Retina (tissue), 1 donor: ENCODE data around the gene IL1RN.

ENCODE experiments used
- DNase-seq: peaks from one replicate; pipeline ENCODE4 v3.0.0-alpha.2; 2016

Gene IL1RN

DNA sequence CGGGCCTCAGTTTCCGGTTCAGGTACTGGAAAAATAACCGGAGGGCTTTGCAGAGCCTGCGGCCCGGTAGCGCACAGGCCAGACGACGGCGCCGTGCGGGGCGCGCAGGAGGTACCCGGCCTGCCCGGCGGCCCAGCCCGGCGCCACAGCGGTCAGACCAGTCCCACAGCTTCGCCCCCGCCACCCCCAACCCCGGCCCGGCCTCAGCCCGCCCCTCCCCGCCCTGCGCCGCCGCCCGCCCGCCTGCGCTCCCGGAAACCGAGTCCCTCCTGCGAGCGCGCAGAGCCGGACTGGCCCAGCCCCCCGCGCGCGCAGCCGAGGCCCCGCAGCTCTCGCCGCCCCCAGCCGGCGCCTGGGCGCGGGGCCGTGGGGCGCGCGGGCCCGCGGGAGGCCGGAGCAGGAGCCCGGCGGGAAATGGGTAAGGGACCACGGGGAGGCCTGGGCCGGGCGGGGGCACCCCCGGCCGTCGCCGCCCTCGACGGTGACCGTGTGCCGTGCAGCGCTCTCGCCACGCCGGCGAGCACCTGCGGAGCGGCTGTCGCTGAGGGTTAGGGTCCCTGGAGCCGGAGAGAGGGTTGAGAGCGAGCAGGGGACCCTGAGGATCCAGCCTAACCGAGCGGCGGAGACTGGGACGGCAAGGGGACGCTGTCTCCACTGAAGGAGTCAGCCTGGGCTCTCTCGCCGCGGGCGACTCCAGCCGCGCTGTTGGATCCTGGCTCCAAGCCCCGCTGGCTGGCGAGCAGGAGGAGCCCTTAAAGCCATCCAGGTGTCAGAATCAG lies 29.9 kb downstream of the IL1RN start:
- DNase-seq, result peak; percentile 77

- no peak for DNase-seq
Observed at GRCh38 chr2:113157897-113158753, 30.7 kb downstream of the IL1RN start.

DNA sequence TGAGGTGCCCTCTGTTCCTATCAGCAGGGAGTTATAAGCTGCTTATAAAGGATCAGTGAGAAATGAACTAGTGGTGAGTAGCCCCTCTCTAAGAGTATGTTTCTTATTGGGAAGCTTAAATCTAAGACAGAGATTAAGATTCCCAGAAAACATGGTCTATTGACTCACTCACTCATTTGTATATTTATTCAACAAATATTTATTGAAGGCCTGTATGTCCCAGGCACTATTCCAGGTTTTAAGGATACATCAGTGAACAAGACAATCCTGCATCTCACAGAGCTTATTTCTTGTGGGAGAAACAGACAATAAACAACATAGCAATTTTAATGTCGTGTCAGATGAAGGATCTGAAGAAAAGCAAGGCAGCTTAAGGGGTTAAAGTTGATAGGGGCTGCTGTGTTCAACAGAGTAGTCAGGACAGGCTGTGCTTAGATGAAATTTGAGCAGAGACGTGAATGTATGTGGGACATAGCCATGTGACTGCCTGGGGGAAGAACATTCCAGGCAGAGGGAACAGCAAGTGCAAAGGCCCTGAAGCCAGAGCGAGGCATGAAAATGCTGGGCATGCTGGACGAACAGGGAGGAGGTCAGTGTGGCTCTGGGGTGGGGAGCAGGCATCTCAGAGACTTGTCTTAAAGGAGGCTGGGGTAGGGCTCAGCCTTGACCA lies 31.6 kb downstream of the IL1RN start:
- DNase-seq, result no peak

DNA sequence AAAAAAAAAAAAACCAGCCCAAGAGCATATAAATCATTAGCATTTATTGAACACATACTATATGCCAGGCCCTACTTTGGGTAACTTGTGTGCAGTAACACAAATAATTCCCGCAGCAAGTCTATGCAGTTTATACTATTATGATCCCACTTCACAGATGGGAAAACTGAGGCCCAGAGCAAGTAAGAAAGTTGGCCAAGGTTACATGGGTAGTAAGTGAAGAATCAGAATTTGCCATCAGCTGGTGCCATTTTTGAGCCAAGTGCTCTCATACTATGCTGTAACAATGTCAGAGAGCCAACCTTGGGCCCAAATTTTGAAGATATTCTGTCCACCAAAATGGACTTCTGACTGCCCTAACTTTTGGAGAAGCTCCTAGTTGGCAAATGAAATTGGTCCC lies 32.9 kb downstream of the IL1RN start:
- DNase-seq, result no peak

DNA sequence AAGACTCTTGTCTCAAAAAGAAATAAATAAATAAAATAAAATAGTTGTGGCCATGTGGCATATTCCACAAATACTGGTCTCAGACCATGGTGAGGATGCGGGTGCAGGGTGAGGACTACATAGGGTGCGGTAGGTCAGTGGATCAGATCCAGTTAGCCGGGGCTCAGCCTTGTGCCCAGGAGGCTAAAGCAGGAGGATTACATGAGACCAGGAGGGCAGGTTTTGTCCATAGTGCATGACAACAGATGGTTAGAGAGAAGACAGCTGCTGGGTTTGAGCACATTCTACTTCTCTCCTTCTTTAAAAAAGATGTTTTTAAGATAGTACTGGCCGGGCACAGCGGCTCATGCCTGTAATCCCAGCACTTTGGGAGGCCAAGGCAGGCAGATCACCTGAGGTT lies 33.6 kb downstream of the IL1RN start:
- DNase-seq, result no peak

- no peak for DNase-seq
Observed at GRCh38 chr2:113162173-113162572, 34.8 kb downstream of the IL1RN start.

DNA sequence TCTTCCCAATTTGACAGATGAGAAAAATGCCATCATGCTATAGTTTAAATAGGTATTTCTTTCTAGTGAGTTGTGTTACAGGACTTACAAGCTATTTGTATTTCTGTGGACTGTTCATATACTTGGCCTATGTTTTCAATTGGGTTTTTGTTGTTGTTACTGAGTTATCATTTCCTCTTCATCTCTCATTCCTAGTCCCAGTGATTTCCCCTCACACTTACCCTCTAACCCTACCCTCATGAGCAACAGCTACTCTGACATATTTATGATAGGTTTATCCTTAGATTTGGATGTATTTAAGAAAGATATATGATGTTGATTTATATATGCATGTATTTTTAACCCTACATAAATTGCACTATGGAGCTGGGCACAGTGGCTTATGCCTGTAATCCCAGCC lies 35.5 kb downstream of the IL1RN start:
- DNase-seq, result no peak

DNA sequence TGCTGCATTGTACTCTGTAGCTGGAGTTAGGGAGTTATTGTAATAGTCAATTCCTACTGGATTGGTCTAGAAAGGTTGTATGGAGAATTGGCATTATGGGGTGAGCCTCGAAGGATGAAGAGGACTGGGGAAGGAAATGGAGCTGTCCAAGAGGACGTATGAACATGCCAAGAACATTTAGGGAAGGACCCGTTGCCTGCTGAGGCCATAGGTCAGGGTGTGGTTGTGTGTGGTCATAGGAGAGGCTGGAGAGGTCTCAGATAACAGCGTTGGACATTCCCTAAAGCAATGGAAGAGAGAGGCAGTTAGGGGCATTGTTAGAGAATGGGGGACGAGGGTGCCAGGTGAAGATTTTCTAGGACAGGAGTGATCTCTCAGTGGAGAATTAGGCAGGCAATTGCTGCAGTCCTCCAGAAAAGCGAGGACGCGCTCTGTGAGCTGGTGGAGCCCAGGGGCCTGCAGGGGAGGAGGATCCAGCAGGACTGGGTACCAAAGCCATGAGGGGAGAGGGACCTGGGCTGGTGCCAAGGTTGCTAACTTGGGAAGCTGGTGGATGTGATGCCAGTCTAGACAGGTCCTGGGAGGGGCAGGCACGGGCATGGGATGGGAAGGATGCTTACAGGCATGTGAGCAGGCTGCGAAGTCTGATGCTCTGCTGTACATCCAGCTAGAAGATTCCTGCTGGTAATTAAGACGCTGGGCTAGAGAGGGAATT lies 37.0 kb downstream of the IL1RN start:
- no peak for DNase-seq

DNA sequence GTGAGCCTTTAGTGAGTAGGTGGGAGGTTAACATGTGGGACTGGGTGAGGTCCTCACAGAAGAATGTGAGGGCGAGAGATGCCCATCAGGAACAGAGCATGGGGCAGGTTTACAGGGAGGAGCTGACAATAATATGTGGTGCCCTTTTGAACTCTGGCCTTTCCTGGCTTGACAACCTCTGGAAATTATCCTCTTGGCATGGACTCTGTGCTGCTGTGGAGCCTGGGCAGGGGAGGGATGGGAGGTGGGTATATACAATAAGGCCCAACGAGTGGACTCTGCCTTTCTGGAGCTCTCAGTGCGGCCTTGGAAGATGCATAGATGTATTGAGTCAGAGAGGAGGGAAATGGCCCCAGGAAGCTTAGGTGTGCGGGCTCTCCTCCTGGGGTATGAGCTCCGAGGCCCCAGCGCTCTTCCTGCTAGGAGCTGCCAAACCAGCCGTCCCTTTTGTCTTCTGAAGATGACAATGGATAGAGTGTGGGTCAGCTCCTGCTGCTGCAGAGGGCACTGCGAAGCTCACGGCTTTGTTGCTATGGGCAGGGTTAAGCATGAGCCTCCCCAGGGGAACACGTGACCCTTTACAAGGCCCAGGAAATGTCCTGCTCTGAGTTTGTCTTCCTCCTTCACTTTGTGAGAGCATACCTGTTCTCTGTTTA lies 37.7 kb downstream of the IL1RN start:
- DNase-seq, result peak; percentile 72

DNA sequence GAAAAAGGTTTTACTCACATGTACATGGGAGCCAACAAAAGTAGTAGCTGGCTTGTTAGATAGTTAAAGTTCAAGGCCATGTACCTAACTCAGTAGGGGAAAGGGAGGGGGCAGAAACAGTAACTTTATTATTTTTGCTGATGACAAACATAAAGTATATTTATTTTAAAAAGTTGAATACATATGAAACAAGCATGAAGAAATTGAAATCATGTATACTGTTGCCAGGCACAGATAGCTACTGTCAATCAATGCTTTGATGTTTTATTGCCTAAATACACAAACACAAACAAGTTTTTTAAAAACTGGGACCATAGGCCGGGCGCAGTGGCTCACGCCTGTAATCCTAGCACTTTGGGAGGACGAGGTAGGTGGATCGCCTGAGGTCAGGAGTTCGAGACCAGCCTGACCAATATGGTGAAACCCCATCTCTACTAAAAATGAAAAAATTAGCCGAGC lies 38.8 kb downstream of the IL1RN start:
- no peak for DNase-seq

DNA sequence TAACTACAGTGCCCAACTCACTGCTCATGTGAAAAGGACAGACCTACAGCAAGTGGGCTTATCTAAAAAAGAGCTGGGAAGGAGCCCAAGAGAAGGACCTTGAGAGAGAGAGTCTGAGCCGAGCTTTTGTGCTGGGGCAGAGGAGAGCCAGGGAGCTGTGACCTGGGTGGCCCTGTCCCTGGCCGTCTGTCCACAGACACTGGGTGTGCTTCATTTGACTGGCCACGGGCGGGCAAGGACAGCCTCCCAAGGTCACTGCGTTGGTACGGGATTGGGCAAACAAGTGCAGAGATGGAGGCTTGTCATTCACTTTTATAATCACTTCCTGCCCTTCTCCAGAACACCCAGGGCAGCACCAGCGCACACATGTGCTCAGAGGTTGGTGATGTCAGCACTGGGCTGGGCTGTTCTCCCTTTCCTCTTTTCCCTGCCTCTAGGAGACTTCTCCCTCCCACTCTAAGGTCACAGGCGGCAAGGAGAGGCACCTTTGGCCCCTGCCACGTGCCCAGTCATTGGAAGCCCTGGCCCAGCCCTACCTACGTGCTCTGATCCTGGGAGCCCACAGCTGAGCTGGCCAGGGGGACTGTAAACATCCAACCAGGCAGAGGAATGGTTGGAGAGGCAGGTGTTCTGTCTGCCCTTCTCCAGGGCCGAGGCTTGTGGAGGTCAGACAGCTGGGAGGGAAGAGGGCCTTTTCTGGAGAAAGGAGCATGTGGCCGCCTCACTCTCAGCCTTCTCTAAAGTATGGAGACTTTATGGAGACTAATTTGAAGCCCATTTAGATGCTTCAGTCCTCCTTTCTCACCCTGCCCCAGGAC lies 39.9 kb downstream of the IL1RN start:
- DNase-seq, result no peak

DNA sequence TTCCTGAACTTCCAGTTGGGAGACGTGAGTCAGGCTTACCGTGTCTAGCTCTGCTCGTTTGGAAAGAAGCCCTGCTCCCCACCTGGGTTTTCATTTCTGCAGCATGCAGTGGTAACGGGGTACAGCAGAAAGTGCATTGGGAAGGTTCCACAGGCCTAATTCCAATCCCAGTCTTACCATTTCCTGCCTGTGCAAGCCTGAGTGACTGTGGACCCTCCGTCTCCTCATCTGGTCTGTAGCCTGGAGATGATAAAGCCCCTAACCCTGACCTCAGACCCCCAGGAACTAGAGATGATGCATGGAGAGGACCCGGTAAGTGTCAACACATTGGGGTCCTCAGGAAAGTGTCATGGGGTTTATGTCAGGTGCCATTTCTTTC lies 40.6 kb downstream of the IL1RN start:
- DNase-seq, result no peak

- no peak for DNase-seq
Observed at GRCh38 chr2:113169002-113169530, 41.7 kb downstream of the IL1RN start.

GRCh38 chr2:113169586-113169985 lies 42.2 kb downstream of the IL1RN start:
- DNase-seq, result no peak

DNA sequence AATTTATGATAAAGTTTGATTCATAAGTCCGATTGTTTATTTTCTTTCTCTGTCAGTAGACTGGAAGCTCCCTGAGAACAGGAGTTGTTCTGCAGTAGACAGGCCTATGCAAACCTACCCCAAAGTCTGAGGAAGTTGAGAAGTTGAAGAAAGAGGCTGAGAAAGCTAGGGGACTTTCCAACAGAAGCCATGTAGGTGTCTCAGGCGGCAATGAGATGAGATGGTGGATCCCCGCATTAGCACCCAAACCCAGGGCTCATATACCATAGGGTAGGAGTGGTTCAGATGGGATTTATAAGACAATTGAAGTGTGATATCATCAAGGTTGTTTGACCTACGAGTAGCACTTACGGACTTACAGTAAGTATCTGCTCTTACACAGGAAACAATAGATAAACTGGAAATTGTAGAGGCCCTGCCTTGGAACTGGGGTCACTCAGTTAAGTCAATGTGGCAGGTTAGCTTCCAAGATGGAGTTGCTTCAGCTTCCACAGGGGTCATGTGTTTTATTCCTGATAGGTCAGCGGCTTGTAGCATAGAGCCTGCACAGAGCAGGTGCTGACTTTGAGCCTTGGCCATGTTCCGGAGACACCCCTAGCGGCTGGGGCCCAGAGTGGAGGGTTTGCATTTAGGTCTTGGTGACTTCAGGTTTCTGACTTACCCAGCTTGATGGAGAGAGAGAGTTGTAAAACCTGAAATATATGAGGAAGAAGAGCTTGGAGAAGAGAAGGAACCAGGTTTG lies 44.1 kb downstream of the IL1RN start:
- DNase-seq, result no peak

DNA sequence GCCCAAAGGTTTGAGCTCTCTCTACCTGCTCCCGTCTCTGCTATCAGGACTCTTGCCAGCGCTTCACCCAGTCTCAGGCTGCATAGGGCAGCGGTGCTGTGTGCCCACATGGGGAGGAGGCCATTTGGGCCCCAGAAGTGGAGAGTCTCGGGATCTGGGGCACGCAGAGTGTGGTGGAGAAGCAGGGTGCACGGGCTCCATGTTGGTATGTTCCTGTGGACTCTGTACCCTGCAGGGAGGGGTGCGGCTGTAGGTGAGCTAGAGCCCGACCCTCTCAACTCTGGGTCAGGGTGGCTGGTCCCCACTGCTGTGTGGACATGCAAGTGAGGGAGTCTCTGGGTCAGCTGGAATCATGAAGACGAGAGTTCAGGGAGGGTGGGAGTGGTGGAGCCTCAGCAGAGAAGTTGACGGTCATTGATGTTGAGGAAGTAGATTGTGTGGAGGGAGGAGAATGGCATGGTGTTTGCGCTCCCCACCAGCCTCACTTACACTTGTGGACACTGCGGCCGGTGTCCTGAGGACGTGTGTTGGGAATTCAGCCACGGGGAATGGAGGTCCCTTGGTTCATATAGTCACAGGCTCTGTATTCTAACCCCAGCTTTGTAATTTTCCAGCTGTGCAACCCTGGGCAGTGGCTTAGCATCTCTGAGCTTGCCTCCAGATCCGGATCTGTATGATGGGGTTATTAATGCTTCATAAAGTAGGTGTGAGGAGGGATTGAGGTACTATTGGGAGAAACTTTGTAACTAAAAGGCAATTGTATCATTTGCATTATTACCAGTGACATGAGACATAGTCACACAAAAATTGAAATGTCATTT lies 45.5 kb downstream of the IL1RN start:
- DNase-seq, result no peak

GRCh38 chr2:113173542-113174375 lies 46.4 kb downstream of the IL1RN start, which contains the start of gene PSD4:
Gene PSD4 (plus strand): TSS chr2:113173971. CDS start chr2:113182457, 8,486 bp downstream.
- no peak for DNase-seq

DNA sequence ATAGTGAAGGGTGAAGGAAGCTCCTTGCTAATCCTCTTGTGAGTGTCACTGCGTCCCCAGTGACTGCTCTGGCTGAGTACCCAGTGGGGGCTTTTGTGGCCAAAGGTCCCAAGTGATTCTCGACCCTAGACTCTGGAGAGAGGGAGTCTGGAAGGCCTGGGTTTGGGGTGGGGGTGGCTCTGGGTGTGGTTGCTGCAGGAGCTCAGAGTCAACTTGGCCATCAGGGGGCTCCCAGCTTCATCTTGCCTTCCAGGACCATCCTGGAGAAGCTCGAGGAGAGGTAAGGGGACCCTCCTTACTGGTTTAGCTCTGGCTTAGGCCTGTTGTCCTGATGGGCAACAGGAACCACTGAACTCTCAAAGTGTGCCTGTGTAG lies 47.0 kb downstream of the IL1RN start:
- no peak for DNase-seq
